ENCODE data around the gene EIF4G1. TPM values are rescaled to one million over a fixed set of nuclear protein-coding genes. Genes with fewer than 3 reads are reported as not detected.

EIF4G1 gene
- total RNA-seq, 1 donor from 2014 or later, result 137 TPM

DNA sequence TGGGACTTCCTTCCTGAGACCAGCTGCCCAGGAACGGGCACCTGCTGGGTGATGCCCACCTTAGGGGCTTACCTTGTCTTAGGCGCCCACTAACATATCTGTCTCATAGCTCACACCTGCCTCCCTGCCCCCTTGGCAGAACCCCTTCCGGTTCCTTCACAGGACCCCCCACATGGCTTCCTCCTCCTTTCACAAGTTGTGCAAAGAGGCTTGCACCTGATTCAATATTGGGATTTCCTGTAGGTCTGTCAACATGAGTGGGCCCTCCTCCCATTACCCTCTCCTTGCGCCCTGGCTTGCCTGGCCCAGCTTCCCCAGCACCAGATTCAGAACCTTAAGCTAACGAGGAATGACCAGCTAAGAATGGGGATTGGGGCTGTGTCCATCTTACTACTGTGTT lies 63.0 kb downstream of the EIF4G1 start:
- H3K4me1 ChIP-seq, result peaks cover 34% of the 10 kb centered on the region
- H3K4me3 Mint-ChIP-seq, result peak overlapping the region; percentile 35
- no peaks in the 10 kb centered on the region for H3K36me3 ChIP-seq
- H3K79me2 ChIP-seq (ENCODE audit: low read depth), result no peaks in the 10 kb centered on the region
- H3K9ac ChIP-seq, result no peak overlapping the region
- H3K27ac ChIP-seq, result no peak overlapping the region
- peaks cover 38% of the 10 kb centered on the region for H3K27me3 Mint-ChIP-seq (ENCODE audit: insufficient read depth, low read depth)
- no peak overlapping the region for H3K27ac Mint-ChIP-seq
- peaks cover 30% of the 10 kb centered on the region for H3K4me1 Mint-ChIP-seq
- no peaks in the 10 kb centered on the region for H3K36me3 Mint-ChIP-seq
- no peaks in the 10 kb centered on the region for H3K9me3 Mint-ChIP-seq
- TF ChIP-seq, protein P1, sequence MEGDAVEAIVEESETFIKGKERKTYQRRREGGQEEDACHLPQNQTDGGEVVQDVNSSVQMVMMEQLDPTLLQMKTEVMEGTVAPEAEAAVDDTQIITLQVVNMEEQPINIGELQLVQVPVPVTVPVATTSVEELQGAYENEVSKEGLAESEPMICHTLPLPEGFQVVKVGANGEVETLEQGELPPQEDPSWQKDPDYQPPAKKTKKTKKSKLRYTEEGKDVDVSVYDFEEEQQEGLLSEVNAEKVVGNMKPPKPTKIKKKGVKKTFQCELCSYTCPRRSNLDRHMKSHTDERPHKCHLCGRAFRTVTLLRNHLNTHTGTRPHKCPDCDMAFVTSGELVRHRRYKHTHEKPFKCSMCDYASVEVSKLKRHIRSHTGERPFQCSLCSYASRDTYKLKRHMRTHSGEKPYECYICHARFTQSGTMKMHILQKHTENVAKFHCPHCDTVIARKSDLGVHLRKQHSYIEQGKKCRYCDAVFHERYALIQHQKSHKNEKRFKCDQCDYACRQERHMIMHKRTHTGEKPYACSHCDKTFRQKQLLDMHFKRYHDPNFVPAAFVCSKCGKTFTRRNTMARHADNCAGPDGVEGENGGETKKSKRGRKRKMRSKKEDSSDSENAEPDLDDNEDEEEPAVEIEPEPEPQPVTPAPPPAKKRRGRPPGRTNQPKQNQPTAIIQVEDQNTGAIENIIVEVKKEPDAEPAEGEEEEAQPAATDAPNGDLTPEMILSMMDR (IDR thresholded peaks at IDR 0.05), result no peak
- TF ChIP-seq EZH2phosphoT487 (IDR thresholded peaks at IDR 0.05), result no peak
- no peak for TF ChIP-seq EZH2 (IDR thresholded peaks at IDR 0.05)
- peaks cover 30% of the 10 kb centered on the region for H3F3A ChIP-seq (ENCODE audit: low read depth)
- peaks cover 8% of the 10 kb centered on the region for H4K20me1 ChIP-seq (ENCODE audit: low read depth)
- H3K4me2 ChIP-seq, result peak overlapping the region; percentile 65
- peak overlapping the region; percentile 63 for H2AFZ ChIP-seq (replicated peaks)
- DNase-seq (ENCODE audit: low spot score), result no peak
- peaks cover 38% of the 10 kb centered on the region for H3K27me3 ChIP-seq
- H3K9me3 ChIP-seq (ENCODE audit: low read depth), result no peaks in the 10 kb centered on the region
- peak overlapping the region; percentile 21 for H3K4me3 ChIP-seq

DNA sequence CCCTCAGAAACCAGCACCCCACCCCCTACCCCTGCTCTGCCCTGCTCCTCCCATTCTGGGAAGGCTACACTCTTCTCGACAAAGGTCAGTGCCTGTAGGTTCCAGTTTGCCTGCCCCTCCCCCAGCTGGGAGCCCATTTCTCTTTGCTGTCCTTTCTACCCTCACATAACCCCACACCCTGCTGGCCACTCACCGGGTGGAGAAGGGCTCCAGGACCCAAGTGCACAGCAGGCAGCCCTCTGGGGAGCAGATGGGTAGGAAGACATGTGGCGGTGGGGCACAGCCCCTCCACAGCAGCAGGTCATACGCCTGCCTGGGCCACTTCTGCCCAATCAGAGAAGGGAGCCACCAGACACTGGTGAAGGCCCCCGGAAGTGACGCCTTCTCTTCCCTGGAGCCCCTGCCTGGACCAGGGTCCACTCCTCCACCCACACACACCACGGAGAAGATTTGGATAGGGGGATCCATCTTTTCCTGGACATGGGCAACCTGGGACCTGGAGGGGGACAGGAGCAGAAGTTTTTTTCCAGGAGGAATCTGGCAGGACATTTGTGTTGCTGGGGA lies 63.6 kb downstream of the EIF4G1 start, which contains the start of gene THPO:
TSS of gene THPO (minus strand) at position 326 of the 564 bp plus-strand sequence. CDS start 1,948 bp downstream, outside the sequence.
- no peaks in the 10 kb centered on the region for H3K9me3 Mint-ChIP-seq
- Histone ChIP-seq H3K4me1 (peaks cover 34% of the 10 kb centered on the region), H3K9me3 (ENCODE audit: low read depth) (no peaks in the 10 kb centered on the region), H4K20me1 (ENCODE audit: low read depth) (peaks cover 8% of the 10 kb centered on the region), H3K27ac (no peak within 1 kb of the TSS), H3K36me3 (no peaks in the 10 kb centered on the region), H3K4me2 (peak within 1 kb of the TSS; percentile 72), H3K79me2 (ENCODE audit: low read depth) (no peaks in the 10 kb centered on the region), H3K9ac (no peak within 1 kb of the TSS), H3K4me3 (peak within 1 kb of the TSS; percentile 48), H3K27me3 (peaks cover 44% of the 10 kb centered on the region), H2AFZ (replicated peaks) (peak within 1 kb of the TSS; percentile 63), H3F3A (ENCODE audit: low read depth) (peaks cover 32% of the 10 kb centered on the region)
- peak; percentile 40 for DNase-seq (ENCODE audit: low spot score)
- peak within 1 kb of the TSS; percentile 85 for H3K4me3 Mint-ChIP-seq
- H3K36me3 Mint-ChIP-seq, result no peaks in the 10 kb centered on the region
- H3K27ac Mint-ChIP-seq, result peak within 1 kb of the TSS; percentile 7
- H3K27me3 Mint-ChIP-seq (ENCODE audit: insufficient read depth, low read depth), result peaks cover 37% of the 10 kb centered on the region
- TF ChIP-seq EZH2phosphoT487 (IDR thresholded peaks at IDR 0.05) (no peak), EZH2 (IDR thresholded peaks at IDR 0.05) (no peak)
- TF ChIP-seq, protein P1 (IDR thresholded peaks at IDR 0.05), result no peak
- peaks cover 24% of the 10 kb centered on the region for H3K4me1 Mint-ChIP-seq

DNA sequence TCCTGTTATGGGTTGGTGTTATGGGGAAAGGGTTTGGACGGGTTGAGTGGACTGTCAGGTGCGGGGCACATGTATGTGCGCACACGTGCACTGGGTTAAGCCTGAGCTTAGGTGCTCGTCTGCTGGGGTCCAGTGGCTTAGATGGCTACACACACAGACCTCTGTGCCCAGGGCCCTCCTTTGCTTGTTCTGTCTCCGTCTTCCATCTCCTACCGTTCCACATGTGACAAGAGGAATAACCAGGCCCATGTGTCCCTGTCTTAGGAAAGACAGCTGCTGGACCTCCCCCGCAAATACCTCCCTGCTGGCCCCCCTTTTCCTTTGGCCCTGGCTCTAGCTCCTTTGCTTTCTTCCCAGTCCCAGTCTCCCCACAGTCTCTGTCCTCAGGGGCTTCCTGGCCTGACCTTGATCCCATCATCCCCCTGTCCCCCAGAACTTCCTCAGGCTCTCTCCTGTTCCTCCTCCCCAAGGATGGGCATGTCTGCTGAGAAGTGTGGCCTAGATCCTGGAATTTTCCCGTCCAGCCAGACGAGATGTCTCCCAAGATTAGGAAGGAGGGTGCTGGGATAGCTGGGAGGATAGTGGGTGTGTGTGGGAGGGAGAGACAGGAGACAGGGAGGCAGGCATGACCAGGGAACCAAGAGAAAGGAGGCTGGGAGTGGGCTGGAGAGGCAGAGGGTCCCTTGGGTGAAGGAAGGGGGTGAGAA lies 64.4 kb downstream of the EIF4G1 start:
- peak overlapping the region; percentile 7 for H3K27ac Mint-ChIP-seq

More for the DNA sequence above, 64.4 kb downstream of the EIF4G1 start:
- TF ChIP-seq EZH2 (IDR thresholded peaks at IDR 0.05) (no peak), EZH2phosphoT487 (IDR thresholded peaks at IDR 0.05) (no peak)
- TF ChIP-seq, protein P1 (IDR thresholded peaks at IDR 0.05), result no peak
- Histone ChIP-seq H4K20me1 (ENCODE audit: low read depth) (peaks cover 8% of the 10 kb centered on the region), H3K79me2 (ENCODE audit: low read depth) (no peaks in the 10 kb centered on the region), H3K27ac (no peak overlapping the region), H3K4me2 (peak overlapping the region; percentile 72), H3K9me3 (ENCODE audit: low read depth) (no peaks in the 10 kb centered on the region), H3K36me3 (no peaks in the 10 kb centered on the region), H3K27me3 (peaks cover 49% of the 10 kb centered on the region), H3K4me1 (peaks cover 34% of the 10 kb centered on the region), H2AFZ (replicated peaks) (no peak overlapping the region), H3K9ac (no peak overlapping the region), H3K4me3 (peak overlapping the region; percentile 48), H3F3A (ENCODE audit: low read depth) (peaks cover 32% of the 10 kb centered on the region)
- DNase-seq (ENCODE audit: low spot score), result no peak
- peak overlapping the region; percentile 85 for H3K4me3 Mint-ChIP-seq
- peaks cover 24% of the 10 kb centered on the region for H3K4me1 Mint-ChIP-seq
- no peaks in the 10 kb centered on the region for H3K36me3 Mint-ChIP-seq
- H3K9me3 Mint-ChIP-seq, result no peaks in the 10 kb centered on the region
- H3K27me3 Mint-ChIP-seq (ENCODE audit: insufficient read depth, low read depth), result peaks cover 35% of the 10 kb centered on the region

Data from neural progenitor cell (in vitro differentiated cells).